GM23338 (cell line): ENCODE results near the gene MEGF8. TPM values are rescaled to one million over a fixed set of nuclear protein-coding genes. Genes with fewer than 3 reads are reported as not detected.

ENCODE experiments used
- ATAC-seq: fragments of 200-7000 bp; cut with Tn5 transposase; 3 replicates; pipeline ENCODE4 v1.9.1; 2020
- DNase-seq: peaks from one replicate; pipeline ENCODE4 v3.0.0-alpha.2; 2015; ENCODE audit warnings: low spot score
- H2AFZ ChIP-seq: fragments of 200-600 bp; sonication (generic); 2 replicates; pipeline ENCODE4 v1.8.0; 2016; ENCODE audit warnings: antibody characterized with exemption, mild to moderate bottlenecking, moderate library complexity
- H3F3A ChIP-seq: fragments of 200-600 bp; sonication (generic); replicated peaks from 2 replicates; pipeline ENCODE4 v1.8.0; 2017; ENCODE audit warnings: antibody characterized with exemption, mixed run types, low read depth
- H3K27ac ChIP-seq: fragments of 200-600 bp; sonication (generic); 2 replicates; pipeline ENCODE4 v1.6.1; 2016; ENCODE audit warnings: low read depth
- H3K27me3 ChIP-seq: fragments of 200-600 bp; sonication (generic); 2 replicates; pipeline ENCODE4 v1.8.0; 2016; ENCODE audit warnings: mild to moderate bottlenecking, mixed run types, moderate library complexity; ENCODE audit not compliant: insufficient read depth
- H3K36me3 ChIP-seq: fragments of 200-600 bp; sonication (generic); 2 replicates; pipeline ENCODE4 v1.8.0; 2016; ENCODE audit warnings: mild to moderate bottlenecking; ENCODE audit not compliant: insufficient read depth
- H3K4me1 ChIP-seq: fragments of 200-600 bp; sonication (generic); 2 replicates; pipeline ENCODE4 v1.8.0; 2016; ENCODE audit warnings: mild to moderate bottlenecking, moderate library complexity; ENCODE audit not compliant: insufficient read depth
- H3K4me2 ChIP-seq: fragments of 200-600 bp; sonication (generic); 2 replicates; pipeline ENCODE4 v1.7.1; 2017; ENCODE audit warnings: mixed run types
- H3K4me3 ChIP-seq: fragments of 200-600 bp; sonication (generic); 2 replicates; pipeline ENCODE4 v1.6.1; 2016; ENCODE audit warnings: mixed run types
- H3K79me2 ChIP-seq: fragments of 200-600 bp; sonication (generic); replicated peaks from 2 replicates; pipeline ENCODE4 v1.8.0; 2017; ENCODE audit warnings: mild to moderate bottlenecking; ENCODE audit not compliant: insufficient read depth
- H3K9me2 ChIP-seq: fragments of 200-600 bp; sonication (generic); 2 replicates; pipeline ENCODE4 v1.8.0; 2017; ENCODE audit not compliant: insufficient read depth
- H4K20me1 ChIP-seq: fragments of 200-600 bp; sonication (generic); replicated peaks from 2 replicates; pipeline ENCODE4 v1.8.0; 2017; ENCODE audit warnings: mild to moderate bottlenecking; ENCODE audit not compliant: insufficient read depth
- H3K27ac Mint-ChIP-seq: 2 replicates; pipeline ENCODE4 v1.8.0; 2020; ENCODE audit warnings: inconsistent platforms, mild to moderate bottlenecking, moderate library complexity, mixed read lengths
- H3K27me3 Mint-ChIP-seq: 3 replicates; pipeline ENCODE4 v1.8.0; 2022; ENCODE audit warnings: low read depth, mild to moderate bottlenecking, moderate library complexity, mixed read lengths, inconsistent platforms; ENCODE audit not compliant: insufficient read depth, poor library complexity
- H3K36me3 Mint-ChIP-seq: 3 replicates; pipeline ENCODE4 v1.8.0; 2021; ENCODE audit warnings: low read depth, mild to moderate bottlenecking, inconsistent platforms, moderate library complexity, mixed read lengths
- H3K4me1 Mint-ChIP-seq: 3 replicates; pipeline ENCODE4 v1.8.0; 2020; ENCODE audit warnings: mild to moderate bottlenecking, inconsistent platforms, mixed read lengths
- H3K4me3 Mint-ChIP-seq: 3 replicates; pipeline ENCODE4 v1.8.0; 2021; ENCODE audit warnings: moderate library complexity, mild to moderate bottlenecking, inconsistent platforms, mixed read lengths
- H3K9me3 Mint-ChIP-seq: 3 replicates; pipeline ENCODE4 v1.8.0; 2020; ENCODE audit warnings: moderate library complexity, mild to moderate bottlenecking, inconsistent platforms, mixed read lengths
- EZH2 ChIP-seq: fragments of 200-600 bp; sonication (generic); IDR thresholded peaks from one replicate; pipeline ENCODE4 v1.8.0; 2017; ENCODE audit warnings: antibody characterized with exemption, mild to moderate bottlenecking, low read depth; ENCODE audit not compliant: unreplicated experiment
- EZH2phosphoT487 ChIP-seq: fragments of 200-600 bp; sonication (generic); IDR thresholded peaks from one replicate; pipeline ENCODE4 v1.8.1; 2018; ENCODE audit warnings: antibody characterized with exemption; ENCODE audit not compliant: unreplicated experiment
- NANOG ChIP-seq: IDR thresholded peaks from 2 replicates; pipeline ENCODE4 v1.6.1; 2016; ENCODE audit warnings: antibody characterized with exemption, borderline replicate concordance
- POLR2AphosphoS5 ChIP-seq: IDR thresholded peaks from 2 replicates; pipeline ENCODE4 v1.6.1; 2016; ENCODE audit warnings: antibody characterized with exemption, low read depth
- polyA plus RNA-seq: library from polyadenylated mRNA; unstranded; fragments of >200 nt; fragmentation: Nextera tagmentation; extraction: Ambion mirVana; gene quantifications from 2 replicates; pipeline ENCODE4 v1.2.1, GENCODE V29; 2016
- total RNA-seq: library from RNA; depleted of rRNA; stranded (reverse); fragments of >200 nt; shearing (Covaris generic); gene quantifications from 2 replicates; pipeline ENCODE4 v1.2.3, GENCODE V29; 2014
- TF ChIP-seq, protein P1 (sequence below): IDR thresholded peaks from one replicate; pipeline ENCODE4 v1.6.1; 2018; ENCODE audit warnings: antibody characterized with exemption; ENCODE audit not compliant: unreplicated experiment
- TF ChIP-seq, protein P2 (sequence below): IDR thresholded peaks from 2 replicates; pipeline ENCODE4 v1.6.1; 2016; ENCODE audit warnings: antibody characterized with exemption

MEGF8 gene
- total and polyA plus RNA-seq, 2 experiments from 2014 or later: 6.2 to 40.5 TPM

DNA sequence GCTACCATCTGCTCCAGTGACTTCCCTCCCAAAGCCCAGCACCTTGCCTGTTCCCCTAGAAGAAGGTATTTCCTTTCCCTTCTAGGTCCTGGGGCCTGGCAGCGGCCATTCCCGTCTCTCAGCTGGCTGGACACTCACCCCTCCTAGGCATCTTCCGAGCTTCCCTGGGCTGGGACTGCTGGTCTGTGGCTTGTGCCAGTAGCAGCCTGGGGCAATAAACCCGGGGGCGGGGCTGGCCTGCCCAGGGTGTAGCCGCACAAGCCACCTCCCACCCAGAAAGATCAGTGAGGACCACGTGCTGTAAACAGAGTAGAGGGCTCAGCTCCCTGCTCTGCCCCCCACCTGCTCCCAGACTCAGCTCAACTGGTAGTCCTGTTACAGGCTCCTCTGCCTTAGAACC, 86.8 kb downstream of the MEGF8 start:
- H3K4me1 Mint-ChIP-seq: peaks cover 14% of the 10 kb centered on the region
- Histone ChIP-seq H2AFZ (no peak overlapping the region), H3K4me3 (no peak overlapping the region), H3K36me3 (no peaks in the 10 kb centered on the region), H3K27ac (no peak overlapping the region), H4K20me1 (peaks cover 8% of the 10 kb centered on the region), H3K79me2 (no peaks in the 10 kb centered on the region), H3K4me2 (no peak overlapping the region), H3K4me1 (no peaks in the 10 kb centered on the region), H3K27me3 (peaks cover 20% of the 10 kb centered on the region), H3F3A (no peaks in the 10 kb centered on the region), H3K9me2 (no peaks in the 10 kb centered on the region)
- no peaks in the 10 kb centered on the region; the same call in 1 of the 3 replicates for H3K9me3 Mint-ChIP-seq
- H3K4me3 Mint-ChIP-seq: no peak overlapping the region
- peak; percentile 81 for ATAC-seq
- peaks cover 17% of the 10 kb centered on the region for H3K36me3 Mint-ChIP-seq
- peak; percentile 48 for DNase-seq
- peaks cover 63% of the 10 kb centered on the region for H3K27me3 Mint-ChIP-seq
- no peak overlapping the region for H3K27ac Mint-ChIP-seq
- TF ChIP-seq, protein P1, sequence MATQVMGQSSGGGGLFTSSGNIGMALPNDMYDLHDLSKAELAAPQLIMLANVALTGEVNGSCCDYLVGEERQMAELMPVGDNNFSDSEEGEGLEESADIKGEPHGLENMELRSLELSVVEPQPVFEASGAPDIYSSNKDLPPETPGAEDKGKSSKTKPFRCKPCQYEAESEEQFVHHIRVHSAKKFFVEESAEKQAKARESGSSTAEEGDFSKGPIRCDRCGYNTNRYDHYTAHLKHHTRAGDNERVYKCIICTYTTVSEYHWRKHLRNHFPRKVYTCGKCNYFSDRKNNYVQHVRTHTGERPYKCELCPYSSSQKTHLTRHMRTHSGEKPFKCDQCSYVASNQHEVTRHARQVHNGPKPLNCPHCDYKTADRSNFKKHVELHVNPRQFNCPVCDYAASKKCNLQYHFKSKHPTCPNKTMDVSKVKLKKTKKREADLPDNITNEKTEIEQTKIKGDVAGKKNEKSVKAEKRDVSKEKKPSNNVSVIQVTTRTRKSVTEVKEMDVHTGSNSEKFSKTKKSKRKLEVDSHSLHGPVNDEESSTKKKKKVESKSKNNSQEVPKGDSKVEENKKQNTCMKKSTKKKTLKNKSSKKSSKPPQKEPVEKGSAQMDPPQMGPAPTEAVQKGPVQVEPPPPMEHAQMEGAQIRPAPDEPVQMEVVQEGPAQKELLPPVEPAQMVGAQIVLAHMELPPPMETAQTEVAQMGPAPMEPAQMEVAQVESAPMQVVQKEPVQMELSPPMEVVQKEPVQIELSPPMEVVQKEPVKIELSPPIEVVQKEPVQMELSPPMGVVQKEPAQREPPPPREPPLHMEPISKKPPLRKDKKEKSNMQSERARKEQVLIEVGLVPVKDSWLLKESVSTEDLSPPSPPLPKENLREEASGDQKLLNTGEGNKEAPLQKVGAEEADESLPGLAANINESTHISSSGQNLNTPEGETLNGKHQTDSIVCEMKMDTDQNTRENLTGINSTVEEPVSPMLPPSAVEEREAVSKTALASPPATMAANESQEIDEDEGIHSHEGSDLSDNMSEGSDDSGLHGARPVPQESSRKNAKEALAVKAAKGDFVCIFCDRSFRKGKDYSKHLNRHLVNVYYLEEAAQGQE: no peak
- TF ChIP-seq NANOG: no peak
- TF ChIP-seq, protein P2, sequence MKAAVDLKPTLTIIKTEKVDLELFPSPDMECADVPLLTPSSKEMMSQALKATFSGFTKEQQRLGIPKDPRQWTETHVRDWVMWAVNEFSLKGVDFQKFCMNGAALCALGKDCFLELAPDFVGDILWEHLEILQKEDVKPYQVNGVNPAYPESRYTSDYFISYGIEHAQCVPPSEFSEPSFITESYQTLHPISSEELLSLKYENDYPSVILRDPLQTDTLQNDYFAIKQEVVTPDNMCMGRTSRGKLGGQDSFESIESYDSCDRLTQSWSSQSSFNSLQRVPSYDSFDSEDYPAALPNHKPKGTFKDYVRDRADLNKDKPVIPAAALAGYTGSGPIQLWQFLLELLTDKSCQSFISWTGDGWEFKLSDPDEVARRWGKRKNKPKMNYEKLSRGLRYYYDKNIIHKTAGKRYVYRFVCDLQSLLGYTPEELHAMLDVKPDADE: no peak

DNA sequence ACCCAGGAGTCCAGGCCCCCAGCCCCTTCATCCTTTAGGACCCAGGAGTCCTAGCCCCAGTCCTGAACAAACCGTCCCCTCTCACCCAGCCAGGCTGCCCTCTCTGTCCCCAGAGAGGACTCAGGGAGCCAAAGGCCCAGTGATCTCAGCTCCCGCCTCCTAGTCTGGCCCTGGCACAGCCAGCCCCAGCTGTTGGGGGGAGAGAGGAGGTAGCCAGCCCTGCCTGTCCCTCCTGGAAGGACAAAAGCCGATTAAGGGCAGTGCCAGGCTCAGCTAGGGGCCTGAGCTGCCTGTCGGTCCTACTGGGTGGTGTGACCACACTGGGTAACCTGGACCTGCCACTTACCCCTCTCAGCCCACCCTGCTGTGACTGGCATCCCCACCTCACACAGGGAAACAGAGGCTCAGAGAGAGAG, 87.2 kb downstream of the MEGF8 start:
- peaks cover 13% of the 10 kb centered on the region; the same call in 2 of the 3 replicates for H3K36me3 Mint-ChIP-seq
- no peaks in the 10 kb centered on the region for H3K9me2 ChIP-seq
- no peaks in the 10 kb centered on the region for H3K4me1 ChIP-seq
- TF ChIP-seq EZH2phosphoT487 (no peak), POLR2AphosphoS5 (peak; percentile 16; the same call in 1 of the 2 replicates)
- no peak overlapping the region for H2AFZ ChIP-seq
- H3K4me1 Mint-ChIP-seq: peaks cover 14% of the 10 kb centered on the region
- peaks cover 20% of the 10 kb centered on the region for H3K27me3 ChIP-seq
- no peak overlapping the region for H3K4me3 Mint-ChIP-seq
- H4K20me1 ChIP-seq: peaks cover 8% of the 10 kb centered on the region
- H3K79me2 ChIP-seq: no peaks in the 10 kb centered on the region
- DNase-seq (no peak), ATAC-seq (peak; percentile 15; the same call in 2 of the 3 replicates)
- no peaks in the 10 kb centered on the region for H3K36me3 ChIP-seq
- H3F3A ChIP-seq: no peaks in the 10 kb centered on the region
- H3K4me2 ChIP-seq: no peak overlapping the region
- H3K4me3 ChIP-seq: no peak overlapping the region
- no peak overlapping the region for H3K27ac ChIP-seq
- peaks cover 59% of the 10 kb centered on the region for H3K27me3 Mint-ChIP-seq
- no peak overlapping the region for H3K27ac Mint-ChIP-seq
- no peaks in the 10 kb centered on the region; the same call in 1 of the 3 replicates for H3K9me3 Mint-ChIP-seq

DNA sequence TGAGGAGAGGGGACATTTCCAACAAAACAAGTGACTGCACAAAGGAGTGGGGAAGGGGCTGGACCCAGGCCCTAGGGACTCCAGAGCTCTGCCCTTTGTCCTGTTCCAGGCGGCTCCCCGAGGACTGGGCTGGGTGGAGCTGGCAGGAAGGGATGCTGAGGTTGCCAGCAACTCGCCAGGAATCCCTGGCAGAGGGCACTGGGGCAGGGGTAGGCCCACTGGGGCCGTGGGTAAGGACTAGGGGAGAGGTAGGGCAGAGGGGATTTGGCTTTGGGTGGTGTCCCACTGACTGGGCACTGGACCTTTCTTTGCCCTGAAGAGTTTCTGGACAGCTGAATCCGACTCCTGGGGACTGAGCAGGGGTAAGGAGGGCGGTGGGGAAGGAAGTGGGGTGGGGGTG, 93.9 kb downstream of the MEGF8 start:
- Mint-ChIP-seq H3K4me3 (no peak overlapping the region), H3K36me3 (peaks cover 10% of the 10 kb centered on the region; the same call in 2 of the 3 replicates), H3K27me3 (peaks cover 53% of the 10 kb centered on the region), H3K4me1 (peaks cover 30% of the 10 kb centered on the region), H3K27ac (no peak overlapping the region), H3K9me3 (peaks cover 4% of the 10 kb centered on the region; the same call in 2 of the 3 replicates)
- no peak overlapping the region for H3K4me3 ChIP-seq
- no peak overlapping the region for H3K27ac ChIP-seq
- H3K4me2 ChIP-seq: no peak overlapping the region
- DNase-seq: no peak
- H4K20me1 ChIP-seq: peaks cover 18% of the 10 kb centered on the region; the same call in 1 of the 2 replicates
- H3K4me1 ChIP-seq: peaks cover 5% of the 10 kb centered on the region; the same call in 1 of the 2 replicates
- ATAC-seq: no peak
- peaks cover under 1% of the 10 kb centered on the region; the same call in 1 of the 2 replicates for H3K9me2 ChIP-seq
- no peaks in the 10 kb centered on the region for H3K36me3 ChIP-seq
- H2AFZ ChIP-seq: no peak overlapping the region
- peaks cover 16% of the 10 kb centered on the region for H3F3A ChIP-seq
- H3K27me3 ChIP-seq: peaks cover 28% of the 10 kb centered on the region
- H3K79me2 ChIP-seq: no peaks in the 10 kb centered on the region
- TF ChIP-seq EZH2phosphoT487: no peak
- no peak for TF ChIP-seq EZH2
- TF ChIP-seq, protein P2: no peak
